Measurements from ENCODE around the gene CPNE9. TPM values are rescaled to one million over a fixed set of nuclear protein-coding genes. Genes with fewer than 3 reads are reported as not detected.
A peak's percentile ranks its signal among the peaks of the same experiment; 100 is the strongest.

The CPNE9 gene
- total and polyA plus RNA-seq, 2 donors = 0.18 TPM; not detected in 1

GRCh38 chr3:9750556-9751411 is 47.2 kb downstream of the CPNE9 start:
- Histone ChIP-seq H3K4me3 (ENCODE audit: low read depth, low read length) (peak overlapping the region; percentile 39), H3K4me1 (ENCODE audit: insufficient read depth) (no peaks in the 10 kb centered on the region), H3K36me3 (ENCODE audit: insufficient read depth) (no peaks in the 10 kb centered on the region), H3K27ac (ENCODE audit: low read depth) (no peak overlapping the region)
- DNase-seq (ENCODE audit: extremely low spot score) = no peak
- WGBS = 32% methylated on average over 17 of the region's 17 CpGs

- WGBS = 65% methylated on average over 8 of the region's 8 CpGs
- no peak overlapping the region for H3K27ac ChIP-seq (ENCODE audit: low read depth)
These were observed 51.0 kb downstream of the CPNE9 start for GRCh38 chr3:9754678-9755077.

GRCh38 chr3:9757427-9757826 is 53.8 kb downstream of the CPNE9 start:
- H3K27ac ChIP-seq (ENCODE audit: low read depth) = no peak overlapping the region
- no peak for DNase-seq (ENCODE audit: extremely low spot score)
- H3K36me3 ChIP-seq (ENCODE audit: insufficient read depth) = peaks cover 12% of the 10 kb centered on the region
- no peak overlapping the region for H3K4me3 ChIP-seq (ENCODE audit: low read depth, low read length)
- WGBS = 89% methylated on average over 13 of the region's 13 CpGs
- H3K4me1 ChIP-seq (ENCODE audit: insufficient read depth) = no peaks in the 10 kb centered on the region

More at GRCh38 chr3:9754678-9755077, 51.0 kb downstream of the CPNE9 start:
- no peak for DNase-seq (ENCODE audit: extremely low spot score)
- no peak overlapping the region for H3K4me3 ChIP-seq (ENCODE audit: low read depth, low read length)
- H3K4me1 ChIP-seq (ENCODE audit: insufficient read depth) = no peaks in the 10 kb centered on the region
- H3K36me3 ChIP-seq (ENCODE audit: insufficient read depth) = peaks cover 12% of the 10 kb centered on the region

DNA sequence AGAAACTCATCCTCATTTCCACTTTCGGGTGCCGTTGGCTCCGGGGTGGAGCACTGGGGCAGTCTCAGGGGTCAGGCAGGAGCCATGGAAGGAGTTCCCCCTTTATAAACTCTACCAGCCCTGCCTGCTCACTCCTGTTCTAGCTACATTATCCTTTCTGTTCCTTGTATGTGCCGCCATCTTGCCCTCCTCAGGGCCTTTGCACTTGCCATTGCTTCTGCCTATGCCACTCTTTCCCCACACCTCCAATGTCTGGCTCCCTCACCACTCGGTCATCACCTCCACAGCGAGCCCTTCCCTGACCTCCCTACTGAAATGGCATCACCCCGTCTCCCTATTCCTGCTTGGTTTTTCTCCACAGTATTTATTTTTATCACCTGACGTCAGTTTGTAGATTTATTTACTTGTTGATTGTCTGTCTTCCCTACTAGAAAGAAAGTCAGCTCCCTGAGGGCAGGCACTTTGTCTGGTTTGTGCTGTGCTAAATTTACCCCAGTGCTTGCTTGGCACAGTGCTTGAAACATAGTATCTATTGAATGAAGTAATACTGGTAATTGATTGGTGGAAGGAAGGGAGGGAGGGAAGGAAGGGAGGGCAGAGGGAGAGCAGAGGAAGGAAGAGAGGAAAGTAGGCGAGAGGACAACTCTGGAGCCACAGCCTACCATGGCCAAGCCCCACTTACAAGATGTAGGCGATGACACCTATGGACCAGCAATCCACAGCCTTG is 57.3 kb downstream of the CPNE9 start:
- peaks cover 12% of the 10 kb centered on the region for H3K36me3 ChIP-seq (ENCODE audit: insufficient read depth)
- WGBS = 94% methylated on average over 10 of the region's 10 CpGs

DNA sequence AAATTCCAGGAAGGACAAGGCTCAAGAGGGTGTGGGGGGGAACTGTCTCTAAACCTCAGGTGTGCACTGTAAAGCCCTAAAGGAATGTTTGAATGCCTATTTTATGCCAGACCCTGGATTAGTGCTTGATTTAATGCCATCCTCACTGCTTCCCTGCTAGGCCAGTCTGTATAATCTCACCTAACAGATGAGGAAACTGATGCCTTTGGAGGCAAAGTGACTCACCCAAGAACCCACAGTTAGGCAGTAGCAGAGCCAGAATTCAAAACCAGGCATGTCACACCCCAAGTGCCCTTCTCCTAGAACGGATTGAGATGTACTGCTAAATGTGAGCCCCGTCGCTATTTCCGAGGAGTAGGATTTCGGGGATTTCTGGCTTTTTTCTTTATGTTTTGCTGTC is 58.3 kb downstream of the CPNE9 start:
- no peak for DNase-seq (ENCODE audit: extremely low spot score)
- WGBS = 94% methylated on average over 5 of the region's 5 CpGs
- H3K36me3 ChIP-seq (ENCODE audit: insufficient read depth) = peaks cover 8% of the 10 kb centered on the region

More for the DNA sequence above, 57.3 kb downstream of the CPNE9 start:
- Histone ChIP-seq H3K27ac (ENCODE audit: low read depth) (no peak overlapping the region), H3K4me1 (ENCODE audit: insufficient read depth) (no peaks in the 10 kb centered on the region), H3K4me3 (ENCODE audit: low read depth, low read length) (no peak overlapping the region)
- DNase-seq (ENCODE audit: extremely low spot score) = no peak

GRCh38 chr3:9762871-9763270 is 59.2 kb downstream of the CPNE9 start:
- H3K4me3 ChIP-seq (ENCODE audit: low read depth, low read length) = no peak overlapping the region
- H3K4me1 ChIP-seq (ENCODE audit: insufficient read depth) = peaks cover 2% of the 10 kb centered on the region
- 91% methylated on average over 8 of the region's 8 CpGs for WGBS
- H3K27ac ChIP-seq (ENCODE audit: low read depth) = no peak overlapping the region
- H3K36me3 ChIP-seq (ENCODE audit: insufficient read depth) = no peaks in the 10 kb centered on the region
- no peak for DNase-seq (ENCODE audit: extremely low spot score)

More for the DNA sequence above, 58.3 kb downstream of the CPNE9 start:
- Histone ChIP-seq H3K27ac (ENCODE audit: low read depth) (no peak overlapping the region), H3K4me3 (ENCODE audit: low read depth, low read length) (no peak overlapping the region), H3K4me1 (ENCODE audit: insufficient read depth) (no peaks in the 10 kb centered on the region)

DNA sequence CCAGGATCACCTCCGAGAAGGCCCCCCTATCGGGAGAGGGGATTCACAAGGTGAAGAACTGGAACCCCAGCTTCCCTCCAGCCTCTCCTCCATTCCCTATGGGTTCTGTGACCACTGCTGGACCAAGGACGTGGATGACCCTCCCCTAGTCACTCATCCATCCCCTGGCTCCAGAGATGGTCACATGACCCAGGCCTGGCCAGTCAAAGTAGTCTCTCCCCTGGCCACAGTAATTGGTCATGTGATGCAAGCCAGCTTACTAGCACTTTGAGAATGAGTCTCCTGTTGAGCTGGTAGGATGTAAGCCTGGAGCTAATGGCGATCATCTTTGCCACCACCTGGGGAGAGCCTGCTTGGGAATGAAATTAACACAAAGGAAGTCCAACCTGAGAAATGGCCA is 62.2 kb downstream of the CPNE9 start:
- Histone ChIP-seq H3K4me1 (ENCODE audit: insufficient read depth) (peaks cover 4% of the 10 kb centered on the region), H3K36me3 (ENCODE audit: insufficient read depth) (no peaks in the 10 kb centered on the region), H3K27ac (ENCODE audit: low read depth) (no peak overlapping the region), H3K4me3 (ENCODE audit: low read depth, low read length) (no peak overlapping the region)
- DNase-seq (ENCODE audit: extremely low spot score) = no peak
- 81% methylated on average over 4 of the region's 4 CpGs for WGBS

DNA sequence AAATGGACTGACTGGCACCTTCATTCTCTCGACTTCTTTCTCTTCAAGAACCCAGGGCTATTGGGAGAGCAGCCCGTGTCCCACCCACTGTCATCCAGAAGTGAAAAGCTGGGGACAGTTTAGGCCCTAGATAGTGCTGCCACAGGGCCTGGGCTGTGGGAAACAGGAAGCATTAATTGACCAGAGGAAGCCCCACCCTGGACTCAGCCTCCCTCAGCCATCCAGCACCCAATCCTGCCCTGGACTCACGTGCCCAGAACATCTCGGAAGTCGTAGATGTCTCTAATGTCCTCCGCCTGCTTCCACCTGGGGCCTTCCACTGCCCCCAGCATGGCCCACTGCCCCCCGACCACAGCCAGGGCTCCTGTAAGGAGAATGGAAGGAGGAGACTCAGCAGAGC is 63.8 kb downstream of the CPNE9 start:
- WGBS = 65% methylated on average over 7 of the region's 7 CpGs

DNA sequence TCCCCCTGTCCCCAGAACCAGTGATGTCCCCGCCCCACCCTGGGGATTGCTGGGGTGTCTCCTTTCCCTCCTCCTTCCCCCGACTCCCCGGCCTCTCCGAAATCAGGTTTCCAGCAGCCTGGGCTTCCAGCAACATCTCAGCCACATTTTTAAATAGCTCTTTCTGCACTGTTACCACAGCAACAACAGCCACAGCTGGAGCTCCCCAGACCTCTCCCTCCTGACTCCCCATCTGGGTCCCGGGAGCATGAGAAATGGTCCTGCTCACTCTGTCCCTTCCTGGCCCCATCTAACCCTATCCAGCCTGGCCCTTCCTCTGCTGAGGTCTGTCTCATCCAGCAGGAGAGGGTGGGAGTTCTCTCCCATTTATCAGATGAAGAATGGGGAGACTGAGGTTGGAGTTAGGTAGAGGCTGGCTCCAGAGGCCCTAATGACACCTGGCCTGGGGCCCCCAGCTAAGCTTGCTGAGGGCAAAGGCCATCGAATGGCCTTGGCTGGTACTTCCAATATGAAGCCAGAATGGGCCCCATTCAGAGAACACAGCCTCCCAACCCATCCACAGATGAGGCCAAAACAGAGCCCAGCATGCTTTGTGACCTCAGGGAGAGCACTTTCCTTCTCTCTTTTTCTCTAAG is 64.6 kb downstream of the CPNE9 start:
- no peak for DNase-seq (ENCODE audit: extremely low spot score)
- no peaks in the 10 kb centered on the region for H3K36me3 ChIP-seq (ENCODE audit: insufficient read depth)
- H3K4me3 ChIP-seq (ENCODE audit: low read depth, low read length) = no peak overlapping the region
- peaks cover 4% of the 10 kb centered on the region for H3K4me1 ChIP-seq (ENCODE audit: insufficient read depth)
- H3K27ac ChIP-seq (ENCODE audit: low read depth) = no peak overlapping the region
- 59% methylated on average over 6 of the region's 6 CpGs for WGBS

More for the DNA sequence above, 63.8 kb downstream of the CPNE9 start:
- Histone ChIP-seq H3K4me3 (ENCODE audit: low read depth, low read length) (no peak overlapping the region), H3K36me3 (ENCODE audit: insufficient read depth) (no peaks in the 10 kb centered on the region), H3K4me1 (ENCODE audit: insufficient read depth) (peaks cover 4% of the 10 kb centered on the region), H3K27ac (ENCODE audit: low read depth) (no peak overlapping the region)
- no peak for DNase-seq (ENCODE audit: extremely low spot score)

- Histone ChIP-seq H3K27ac (ENCODE audit: low read depth) (no peak overlapping the region), H3K36me3 (ENCODE audit: insufficient read depth) (no peaks in the 10 kb centered on the region), H3K4me1 (ENCODE audit: insufficient read depth) (peaks cover 4% of the 10 kb centered on the region), H3K4me3 (ENCODE audit: low read depth, low read length) (peak overlapping the region; percentile 61)
- 61% methylated on average over 5 of the region's 5 CpGs for WGBS
- DNase-seq (ENCODE audit: extremely low spot score) = no peak
These were observed 65.4 kb downstream of the CPNE9 start for GRCh38 chr3:9769012-9769411.

GRCh38 chr3:9769426-9770275 is 66.0 kb downstream of the CPNE9 start, which contains the start of gene CAMK1:
TSS of gene CAMK1 (minus strand) at chr3:9769947. CDS start at chr3:9767749, 2,198 bp downstream.
- Histone ChIP-seq H3K36me3 (ENCODE audit: insufficient read depth) (no peaks in the 10 kb centered on the region), H3K4me1 (ENCODE audit: insufficient read depth) (peaks cover 4% of the 10 kb centered on the region), H3K27ac (ENCODE audit: low read depth) (peak within 1 kb of the TSS; percentile 81), H3K4me3 (ENCODE audit: low read depth, low read length) (peak within 1 kb of the TSS; percentile 61)
- no peak for DNase-seq (ENCODE audit: extremely low spot score)
- 1% methylated on average over 49 of the region's 49 CpGs for WGBS

- 7% methylated on average over 15 of the region's 15 CpGs for WGBS
- H3K4me1 ChIP-seq (ENCODE audit: insufficient read depth) = peaks cover 4% of the 10 kb centered on the region
- peak overlapping the region; percentile 61 for H3K4me3 ChIP-seq (ENCODE audit: low read depth, low read length)
- peak overlapping the region; percentile 81 for H3K27ac ChIP-seq (ENCODE audit: low read depth)
- DNase-seq (ENCODE audit: extremely low spot score) = no peak
- no peaks in the 10 kb centered on the region for H3K36me3 ChIP-seq (ENCODE audit: insufficient read depth)
These were observed 66.7 kb downstream of the CPNE9 start for GRCh38 chr3:9770276-9770812.

All from urinary bladder (tissue), 4 donors.